Neural progenitor cell (in vitro differentiated cells): ENCODE data around the gene RRAS2. TPM values are rescaled to one million over a fixed set of nuclear protein-coding genes. Genes with fewer than 3 reads are reported as not detected.

Experiments
- DNase-seq: peaks from one replicate; pipeline ENCODE4 v3.0.0-alpha.2; 2016; ENCODE audit warnings: low spot score
- H2AFZ ChIP-seq: fragments of 200-600 bp; sonication (generic); replicated peaks from 2 replicates; pipeline ENCODE4 v1.6.1; 2016; ENCODE audit warnings: antibody characterized with exemption
- H3F3A ChIP-seq: fragments of 200-600 bp; sonication (generic); 2 replicates; pipeline ENCODE4 v1.6.1; 2016; ENCODE audit warnings: antibody characterized with exemption, low read depth
- H3K27ac ChIP-seq: fragments of 200-600 bp; sonication (generic); 2 replicates; pipeline ENCODE4 v1.5.1; 2016; ENCODE audit warnings: mild to moderate bottlenecking
- H3K27me3 ChIP-seq: fragments of 200-600 bp; sonication (generic); 2 replicates; pipeline ENCODE4 v1.6.1; 2016; ENCODE audit warnings: mild to moderate bottlenecking, moderate library complexity
- H3K36me3 ChIP-seq: fragments of 200-600 bp; sonication (generic); 2 replicates; pipeline ENCODE4 v1.5.1; 2016
- H3K4me1 ChIP-seq: fragments of 200-600 bp; sonication (generic); 2 replicates; pipeline ENCODE4 v1.6.1; 2016; ENCODE audit warnings: mixed run types
- H3K4me2 ChIP-seq: fragments of 200-600 bp; sonication (generic); 2 replicates; pipeline ENCODE4 v1.6.1; 2016
- H3K4me3 ChIP-seq: fragments of 200-600 bp; sonication (generic); 2 replicates; pipeline ENCODE4 v1.5.1; 2016
- H3K79me2 ChIP-seq: fragments of 200-600 bp; sonication (generic); 2 replicates; pipeline ENCODE4 v1.6.1; 2016; ENCODE audit warnings: low read depth
- H3K9ac ChIP-seq: fragments of 200-600 bp; sonication (generic); 2 replicates; pipeline ENCODE4 v1.6.1; 2016
- H3K9me3 ChIP-seq: fragments of 200-600 bp; sonication (generic); 2 replicates; pipeline ENCODE4 v1.5.1; 2016; ENCODE audit warnings: low read depth
- H4K20me1 ChIP-seq: fragments of 200-600 bp; sonication (generic); 2 replicates; pipeline ENCODE4 v1.6.1; 2016; ENCODE audit warnings: low read depth
- H3K27ac Mint-ChIP-seq: 3 replicates; pipeline ENCODE4 v1.8.0; 2021; ENCODE audit warnings: mixed read lengths
- H3K27me3 Mint-ChIP-seq: 2 replicates; pipeline ENCODE4 v1.8.0; 2022; ENCODE audit warnings: low read depth, mild to moderate bottlenecking, inconsistent platforms, moderate library complexity, mixed read lengths; ENCODE audit not compliant: insufficient read depth
- H3K36me3 Mint-ChIP-seq: 3 replicates; pipeline ENCODE4 v1.8.0; 2021; ENCODE audit warnings: mixed read lengths
- H3K4me1 Mint-ChIP-seq: 3 replicates; pipeline ENCODE4 v1.8.0; 2021; ENCODE audit warnings: mixed read lengths
- H3K4me3 Mint-ChIP-seq: 3 replicates; pipeline ENCODE4 v1.8.0; 2021; ENCODE audit warnings: mild to moderate bottlenecking, moderate library complexity, mixed read lengths
- H3K9me3 Mint-ChIP-seq: 3 replicates; pipeline ENCODE4 v1.8.0; 2020; ENCODE audit warnings: mixed read lengths
- EZH2 ChIP-seq: fragments of 200-600 bp; sonication (generic); IDR thresholded peaks from 2 replicates; pipeline ENCODE4 v1.6.1; 2017; ENCODE audit warnings: antibody characterized with exemption, mild to moderate bottlenecking, moderate library complexity
- EZH2phosphoT487 ChIP-seq: fragments of 200-600 bp; sonication (generic); IDR thresholded peaks from 2 replicates; pipeline ENCODE4 v1.6.1; 2017; ENCODE audit warnings: antibody characterized with exemption
- total RNA-seq: library from RNA; depleted of rRNA; stranded (reverse); fragments of >200 nt; gene quantifications from 2 replicates; pipeline ENCODE4 v1.2.3, GENCODE V29; 2015; ENCODE audit warnings: low replicate concordance
- TF ChIP-seq, protein P1 (sequence below): fragments of 200-600 bp; sonication (generic); IDR thresholded peaks from 2 replicates; pipeline ENCODE4 v1.5.1; 2017; ENCODE audit warnings: antibody characterized with exemption, mild to moderate bottlenecking

Gene RRAS2
- total RNA-seq, 1 donor from 2014 or later: 129 TPM

DNA sequence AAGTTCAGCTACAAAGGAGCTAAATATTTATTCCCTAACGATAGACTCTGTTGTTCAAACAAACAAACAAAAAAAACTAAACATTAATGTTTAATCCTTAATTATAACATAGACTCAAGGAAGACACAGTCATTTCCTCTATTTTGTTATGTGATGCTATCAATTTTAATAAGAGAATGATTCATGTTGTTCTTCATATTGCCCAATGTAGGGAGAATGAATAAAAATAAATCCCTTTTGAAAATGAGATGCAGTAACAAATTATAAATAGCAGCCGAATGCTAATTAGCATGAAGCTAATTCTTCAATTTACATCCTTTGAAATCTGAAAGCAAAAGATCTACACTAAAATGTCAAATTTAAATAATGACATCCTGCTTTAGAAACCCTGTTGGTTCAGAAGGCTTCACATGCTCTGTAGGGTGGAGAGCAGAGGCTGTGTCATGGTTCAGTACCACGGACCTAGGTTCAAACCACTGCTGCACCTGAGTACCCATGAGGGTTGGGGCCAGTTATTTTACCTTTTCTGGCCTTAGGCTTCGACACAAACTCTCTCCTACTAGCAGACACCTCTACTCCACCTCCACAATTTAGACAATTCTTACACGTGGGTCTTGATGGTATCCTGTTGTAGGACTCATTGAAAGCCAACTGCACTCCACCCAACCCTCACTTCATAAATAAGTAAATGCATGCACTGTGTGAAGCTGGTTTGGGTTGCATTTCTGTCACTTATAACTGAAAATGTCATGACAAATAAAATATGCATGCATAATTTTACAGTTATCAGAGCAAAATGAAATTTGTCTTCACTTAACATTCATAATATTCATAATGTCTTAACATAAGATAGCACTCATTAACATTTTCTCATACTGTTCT is 89.0 kb downstream of the RRAS2 start:
- Histone ChIP-seq H3K9ac (no peak overlapping the region), H3K9me3 (no peaks in the 10 kb centered on the region), H3K4me2 (no peak overlapping the region), H3K27me3 (no peaks in the 10 kb centered on the region), H3K4me1 (no peaks in the 10 kb centered on the region), H3K36me3 (no peaks in the 10 kb centered on the region), H3K27ac (no peak overlapping the region), H3K4me3 (no peak overlapping the region), H3K79me2 (no peaks in the 10 kb centered on the region), H4K20me1 (no peaks in the 10 kb centered on the region), H2AFZ (no peak overlapping the region), H3F3A (no peaks in the 10 kb centered on the region)
- no peak for DNase-seq
- Mint-ChIP-seq H3K4me1 (peaks cover 6% of the 10 kb centered on the region), H3K4me3 (no peak overlapping the region), H3K36me3 (peaks cover 16% of the 10 kb centered on the region), H3K9me3 (no peaks in the 10 kb centered on the region), H3K27me3 (peaks cover 2% of the 10 kb centered on the region), H3K27ac (no peak overlapping the region)
- no peak for TF ChIP-seq EZH2phosphoT487
- TF ChIP-seq EZH2: no peak
- TF ChIP-seq, protein P1, sequence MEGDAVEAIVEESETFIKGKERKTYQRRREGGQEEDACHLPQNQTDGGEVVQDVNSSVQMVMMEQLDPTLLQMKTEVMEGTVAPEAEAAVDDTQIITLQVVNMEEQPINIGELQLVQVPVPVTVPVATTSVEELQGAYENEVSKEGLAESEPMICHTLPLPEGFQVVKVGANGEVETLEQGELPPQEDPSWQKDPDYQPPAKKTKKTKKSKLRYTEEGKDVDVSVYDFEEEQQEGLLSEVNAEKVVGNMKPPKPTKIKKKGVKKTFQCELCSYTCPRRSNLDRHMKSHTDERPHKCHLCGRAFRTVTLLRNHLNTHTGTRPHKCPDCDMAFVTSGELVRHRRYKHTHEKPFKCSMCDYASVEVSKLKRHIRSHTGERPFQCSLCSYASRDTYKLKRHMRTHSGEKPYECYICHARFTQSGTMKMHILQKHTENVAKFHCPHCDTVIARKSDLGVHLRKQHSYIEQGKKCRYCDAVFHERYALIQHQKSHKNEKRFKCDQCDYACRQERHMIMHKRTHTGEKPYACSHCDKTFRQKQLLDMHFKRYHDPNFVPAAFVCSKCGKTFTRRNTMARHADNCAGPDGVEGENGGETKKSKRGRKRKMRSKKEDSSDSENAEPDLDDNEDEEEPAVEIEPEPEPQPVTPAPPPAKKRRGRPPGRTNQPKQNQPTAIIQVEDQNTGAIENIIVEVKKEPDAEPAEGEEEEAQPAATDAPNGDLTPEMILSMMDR: no peak

DNA sequence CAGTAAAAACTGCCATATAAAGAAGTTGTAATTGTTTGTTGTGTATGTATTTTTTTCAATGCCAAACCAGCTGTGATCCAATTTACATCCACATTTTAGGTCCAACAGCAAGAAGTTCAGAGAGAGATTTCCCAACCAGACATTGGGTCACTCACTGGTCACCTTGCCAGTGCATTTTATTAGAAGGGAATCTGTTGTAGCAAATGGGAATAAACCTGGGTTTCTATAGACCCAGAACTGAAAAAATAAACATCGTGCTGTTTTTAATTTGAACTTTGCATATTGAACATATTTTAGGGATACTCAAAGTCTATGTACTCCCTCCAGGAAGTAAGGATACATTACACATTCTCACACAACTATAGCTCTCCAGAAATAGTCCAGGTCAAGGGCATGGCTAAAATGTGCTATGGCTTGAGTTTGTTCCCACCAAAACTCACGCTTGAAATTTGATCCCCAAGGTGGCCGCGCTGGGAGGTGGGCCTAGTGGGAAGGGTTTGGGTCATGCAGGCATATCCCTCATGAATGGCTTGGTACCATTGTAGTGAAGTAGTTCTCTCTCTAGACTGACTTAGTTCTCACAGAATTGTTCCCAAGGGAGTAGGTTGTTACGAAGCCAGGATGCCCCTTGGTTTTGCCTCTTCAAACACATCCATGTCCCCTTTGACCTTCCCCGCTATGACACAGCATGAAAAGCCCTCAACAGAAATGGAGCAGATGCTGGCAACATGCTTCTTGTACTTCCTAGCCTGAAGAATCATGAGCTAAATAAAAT is 90.9 kb downstream of the RRAS2 start:
- Histone ChIP-seq H4K20me1 (no peaks in the 10 kb centered on the region), H3K4me1 (no peaks in the 10 kb centered on the region), H3K79me2 (no peaks in the 10 kb centered on the region), H3K27ac (no peak overlapping the region), H3K4me2 (no peak overlapping the region), H3K9me3 (no peaks in the 10 kb centered on the region), H2AFZ (no peak overlapping the region), H3K9ac (no peak overlapping the region), H3F3A (no peaks in the 10 kb centered on the region), H3K4me3 (no peak overlapping the region), H3K36me3 (no peaks in the 10 kb centered on the region), H3K27me3 (no peaks in the 10 kb centered on the region)
- peaks cover 3% of the 10 kb centered on the region for H3K4me1 Mint-ChIP-seq
- peaks cover 2% of the 10 kb centered on the region for H3K27me3 Mint-ChIP-seq
- H3K27ac Mint-ChIP-seq: no peak overlapping the region
- no peak for DNase-seq
- H3K9me3 Mint-ChIP-seq: no peaks in the 10 kb centered on the region
- TF ChIP-seq, protein P1: no peak
- TF ChIP-seq EZH2phosphoT487 (no peak), EZH2 (no peak)
- H3K36me3 Mint-ChIP-seq: peaks cover 15% of the 10 kb centered on the region
- no peak overlapping the region for H3K4me3 Mint-ChIP-seq

DNA sequence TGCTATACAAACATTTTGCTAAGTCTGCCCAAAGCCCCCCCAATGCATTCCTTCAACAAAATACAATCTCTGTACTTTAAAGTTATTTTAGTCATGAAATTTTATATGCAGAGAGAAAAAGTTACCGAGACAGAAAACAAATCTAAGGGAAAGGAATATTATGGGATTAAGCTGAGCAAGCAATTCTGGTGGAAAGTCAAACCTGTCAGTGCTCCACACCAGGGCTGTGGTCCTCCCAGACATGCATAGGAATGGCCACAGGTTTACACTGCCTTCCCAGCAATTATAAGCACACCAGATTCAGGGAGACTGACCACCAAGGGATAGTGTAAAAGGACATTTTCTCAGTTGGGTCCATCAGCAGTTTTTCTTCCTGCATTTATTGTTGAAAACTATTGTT is 92.4 kb downstream of the RRAS2 start:
- no peaks in the 10 kb centered on the region for H3K36me3 ChIP-seq
- H3K27ac ChIP-seq: no peak overlapping the region
- H3K79me2 ChIP-seq: no peaks in the 10 kb centered on the region
- H3K36me3 Mint-ChIP-seq: peaks cover 15% of the 10 kb centered on the region
- H3F3A ChIP-seq: no peaks in the 10 kb centered on the region
- no peaks in the 10 kb centered on the region for H3K9me3 ChIP-seq
- TF ChIP-seq, protein P1: no peak
- TF ChIP-seq EZH2: no peak
- no peak for TF ChIP-seq EZH2phosphoT487
- peaks cover 3% of the 10 kb centered on the region for H3K4me1 Mint-ChIP-seq
- H3K4me3 ChIP-seq: no peak overlapping the region
- DNase-seq: no peak
- no peak overlapping the region for H3K27ac Mint-ChIP-seq
- no peak overlapping the region for H3K4me3 Mint-ChIP-seq
- H3K4me2 ChIP-seq: no peak overlapping the region
- H3K9me3 Mint-ChIP-seq: no peaks in the 10 kb centered on the region
- no peak overlapping the region for H3K9ac ChIP-seq
- H3K27me3 Mint-ChIP-seq: peaks cover 2% of the 10 kb centered on the region
- H2AFZ ChIP-seq: no peak overlapping the region
- H3K4me1 ChIP-seq: no peaks in the 10 kb centered on the region
- H3K27me3 ChIP-seq: no peaks in the 10 kb centered on the region
- no peaks in the 10 kb centered on the region for H4K20me1 ChIP-seq
